IMR-90 (cell line): ENCODE data around the gene KCNK6. TPM values are rescaled to one million over a fixed set of nuclear protein-coding genes. Genes with fewer than 3 reads are reported as not detected.

Experiments used
- ATAC-seq: fragments of 200-7000 bp; cut with Tn5 transposase; 2 replicates; pipeline ENCODE4 v1.9.1; 2020; ENCODE audit warnings: low read depth, mild to moderate bottlenecking, moderate library complexity
- BruUV-seq: library from RNA; stranded (reverse); fragments of 400-500 nt; replicated peaks from 2 replicates; lab custom pipeline; 2021; lab: Mats Ljungman, UMichigan
- CTCF ChIA-PET: fragments of 300-600 bp; formaldehyde crosslinking; extraction: SDS; loops from one replicate; lab custom pipeline; 2021; ENCODE audit warnings: antibody characterized with exemption; lab: Yijun Ruan, JAX
- POLR2A ChIA-PET: fragments of 300-600 bp; sonication (Branson Sonifier 250); formaldehyde crosslinking; loops from one replicate; lab custom pipeline; 2022; ENCODE audit warnings: antibody characterized with exemption; ENCODE audit not compliant: unreplicated experiment; lab: Charles Lee
- DNase-seq: peaks from one replicate; pipeline ENCODE4 v3.0.0; 2013
- H2AFZ ChIP-seq: replicated peaks from 2 replicates; pipeline ENCODE3; 2013; ENCODE audit warnings: low read length, mild to moderate bottlenecking; ENCODE audit not compliant: poor library complexity
- H2AK5ac ChIP-seq: 2 replicates; pipeline ENCODE4 v1.6.1; 2013; ENCODE audit warnings: low read depth, low read length, inconsistent platforms
- H2AK9ac ChIP-seq: replicated peaks from 2 replicates; pipeline ENCODE3; 2013; ENCODE audit warnings: mild to moderate bottlenecking, low read depth, low read length, moderate library complexity; ENCODE audit not compliant: poor library complexity
- H2BK120ac ChIP-seq: 2 replicates; pipeline ENCODE4 v1.6.1; 2013; ENCODE audit warnings: low read depth, low read length, inconsistent platforms
- H2BK15ac ChIP-seq: 3 replicates; pipeline ENCODE4 v1.6.1; 2013; ENCODE audit warnings: low read depth, low read length, inconsistent platforms
- H2BK20ac ChIP-seq: 2 replicates; pipeline ENCODE4 v1.6.1; 2013; ENCODE audit warnings: low read depth, mild to moderate bottlenecking, inconsistent platforms, low read length, moderate library complexity
- H2BK5ac ChIP-seq: 2 replicates; pipeline ENCODE4 v1.6.1; 2013; ENCODE audit warnings: mild to moderate bottlenecking, low read depth, low read length, inconsistent platforms; ENCODE audit not compliant: poor library complexity, severe bottlenecking
- H3K14ac ChIP-seq: replicated peaks from 2 replicates; pipeline ENCODE4 v1.6.1; 2013; ENCODE audit warnings: low read depth, low read length, inconsistent platforms
- H3K18ac ChIP-seq: 2 replicates; pipeline ENCODE4 v1.6.1; 2013; ENCODE audit warnings: low read depth, low read length, control low read depth
- H3K23ac ChIP-seq: 2 replicates; pipeline ENCODE4 v1.6.1; 2013; ENCODE audit warnings: low read depth, low read length, inconsistent platforms
- H3K27ac ChIP-seq: 2 replicates; pipeline ENCODE4 v1.5.1; 2013; ENCODE audit warnings: mild to moderate bottlenecking, control low read depth, low read length; ENCODE audit not compliant: insufficient read depth
- H3K27me3 ChIP-seq: 2 replicates; pipeline ENCODE4 v1.6.1; 2013; ENCODE audit warnings: low read length; ENCODE audit not compliant: control insufficient read depth, insufficient read depth
- H3K36me3 ChIP-seq: 2 replicates; pipeline ENCODE4 v1.6.1; 2013; ENCODE audit warnings: low read length, mixed read lengths; ENCODE audit not compliant: control insufficient read depth, insufficient read depth
- H3K4ac ChIP-seq: 2 replicates; pipeline ENCODE4 v1.6.1; 2013; ENCODE audit warnings: low read depth, low read length, inconsistent platforms
- H3K4me1 ChIP-seq: 2 replicates; pipeline ENCODE4 v1.6.1; 2013; ENCODE audit warnings: low read length, mixed read lengths; ENCODE audit not compliant: control insufficient read depth, insufficient read depth
- H3K4me2 ChIP-seq: 2 replicates; pipeline ENCODE4 v1.6.1; 2013; ENCODE audit warnings: low read depth, mild to moderate bottlenecking, control low read depth, low read length, moderate library complexity
- H3K4me3 ChIP-seq: 2 replicates; pipeline ENCODE4 v1.5.1; 2013; ENCODE audit warnings: low read depth, mild to moderate bottlenecking, control low read depth, low read length, moderate library complexity; ENCODE audit not compliant: insufficient read depth
- H3K56ac ChIP-seq: 2 replicates; pipeline ENCODE4 v1.6.1; 2013; ENCODE audit warnings: low read length, inconsistent platforms; ENCODE audit not compliant: insufficient read depth; ENCODE audit errors: extremely low read depth
- H3K79me1 ChIP-seq, 2 experiments: 2 replicates each; pipeline ENCODE4 v1.6.1; 2013; ENCODE audit warnings: low read length in 2 of 2, inconsistent platforms in 1 of 2, low read depth in 1 of 2
- H3K9ac ChIP-seq: 2 replicates; pipeline ENCODE4 v1.6.1; 2013; ENCODE audit warnings: low read depth, low read length, control low read depth
- H3K9me1 ChIP-seq: 2 replicates; pipeline ENCODE4 v1.6.1; 2013; ENCODE audit warnings: low read length, inconsistent platforms; ENCODE audit not compliant: insufficient read depth
- H3K9me3 ChIP-seq: 2 replicates; pipeline ENCODE4 v1.6.1; 2013; ENCODE audit warnings: low read length; ENCODE audit not compliant: control insufficient read depth, insufficient read depth
- H4K20me1 ChIP-seq: 2 replicates; pipeline ENCODE4 v1.6.1; 2013; ENCODE audit warnings: low read length, inconsistent platforms; ENCODE audit not compliant: insufficient read depth
- H4K5ac ChIP-seq: 2 replicates; pipeline ENCODE4 v1.6.1; 2013; ENCODE audit warnings: mild to moderate bottlenecking, low read depth, low read length, control low read depth
- H4K8ac ChIP-seq, 2 experiments: 2 replicates each; pipeline ENCODE4 v1.6.1; 2013; ENCODE audit warnings: low read depth in 2 of 2, low read length in 2 of 2, control low read depth in 1 of 2, inconsistent platforms in 1 of 2
- H4K91ac ChIP-seq: 2 replicates; pipeline ENCODE4 v1.6.1; 2013; ENCODE audit warnings: low read depth, low read length, inconsistent platforms; ENCODE audit not compliant: insufficient read depth
- MAFK ChIP-seq: IDR thresholded peaks from 2 replicates; pipeline ENCODE4 v1.6.1; 2012; ENCODE audit warnings: low read depth, low read length, improper control_type of control experiment
- RAD21 ChIP-seq: IDR thresholded peaks from 2 replicates; pipeline ENCODE4 v1.6.1; 2012; ENCODE audit warnings: low read length, improper control_type of control experiment
- WGBS, 2 experiments: methylation state at CpG; one replicate each; pipeline versions ENCODE4 v1.1.5 to v1.1.7; 2013; ENCODE audit warnings: missing lambda C conversion rate in 2 of 2; ENCODE audit not compliant: insufficient read length in 1 of 2; ENCODE audit errors: extremely low coverage in 2 of 2; 5-methylcytosine and 5-hydroxymethylcytosine counted together
- dilution Hi-C: fragments of 300-500 bp; cut with HindIII; formaldehyde crosslinking; loops from one replicate; pipeline ENCODE4 v1.14.3; 2018; ENCODE audit warnings: low sequenced_read_pairs; ENCODE audit not compliant: unreplicated experiment
- in situ Hi-C: fragments of 300-500 bp; cut with MboI; formaldehyde crosslinking; loops from 3 replicates; pipeline ENCODE4 v1.14.3; 2019; ENCODE audit warnings: low sequenced_read_pairs, inconsistent platforms, mixed read lengths
- intact Hi-C: fragments of 100-400 bp; cut with micrococcal nuclease; formaldehyde crosslinking; loops from 2 replicates; pipeline ENCODE4 v1.10.0; 2022
- polyA plus RNA-seq, 3 experiments: library from polyadenylated mRNA; depleted of rRNA; stranded (reverse); fragments of >200 nt; gene quantifications; 2 replicates each; pipeline ENCODE4 v1.2.3, GENCODE V29; 2012; ENCODE audit warnings: low replicate concordance in 1 of 3
- total RNA-seq: library from RNA; depleted of rRNA; stranded (reverse); fragments of >200 nt; gene quantifications from 2 replicates; pipeline ENCODE4 v1.2.3, GENCODE V29; 2012

The KCNK6 gene
- total and polyA plus RNA-seq, 2 of the 4 experiments (the other 2 are of a cell fraction), result 2.7 to 4.5 TPM

DNA sequence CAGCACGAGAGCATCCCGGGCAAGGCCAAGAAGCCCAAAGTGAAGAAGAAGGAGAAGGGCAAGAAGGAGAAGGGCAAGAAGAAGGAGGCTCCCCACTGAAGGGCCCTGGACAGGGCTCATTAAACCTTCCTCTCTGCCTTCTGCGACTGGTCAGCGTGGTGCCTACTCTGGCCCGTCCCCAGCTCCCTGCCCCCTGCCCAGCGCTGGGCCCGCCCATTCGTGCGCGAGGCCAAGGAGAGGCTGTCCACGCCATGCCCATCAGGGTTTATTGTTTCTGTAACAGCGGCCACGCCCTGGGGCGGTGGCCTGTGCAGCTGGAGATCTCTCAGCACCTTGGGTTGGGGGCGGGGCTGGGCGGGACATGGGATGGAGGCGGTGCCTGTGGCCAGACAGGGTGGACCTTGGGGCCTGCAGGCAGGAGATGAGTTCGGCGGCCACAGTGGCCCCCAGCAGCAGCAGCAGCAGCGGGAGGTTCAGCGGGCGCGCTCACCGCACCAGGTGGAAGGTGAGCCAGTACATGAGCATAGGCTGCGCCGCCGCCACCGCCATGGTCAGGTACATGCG lies 14.7 kb upstream of the KCNK6 start:
- dilution Hi-C loops, result no loop called here
- H3K4me3 ChIP-seq, result no peak overlapping the region
- BruUV-seq, result no TSS peak

More for the DNA sequence above, 14.7 kb upstream of the KCNK6 start:
- Histone ChIP-seq H4K91ac (no peak overlapping the region), H3K9me1 (peaks cover 3% of the 10 kb centered on the region), H3K14ac (no peak overlapping the region), H2AK9ac (peak overlapping the region; percentile 52), H2BK120ac (no peak overlapping the region), H4K20me1 (peaks cover 8% of the 10 kb centered on the region), H3K4me2 (no peak overlapping the region), H3K23ac (no peak overlapping the region), H2AFZ (peak overlapping the region; percentile 41), H3K79me1 (peaks cover 0 to 10% of the 10 kb centered on the region in 2 experiments; a peak in 3 of 4 replicates), H3K4me1 (peaks cover 7% of the 10 kb centered on the region), H2BK5ac (no peak overlapping the region), H2BK15ac (no peak overlapping the region), H4K8ac (no peak overlapping the region), H3K9ac (no peak overlapping the region), H2BK20ac (no peak overlapping the region), H3K56ac (no peak overlapping the region), H2AK5ac (no peak overlapping the region), H3K9me3 (no peaks in the 10 kb centered on the region), H3K27me3 (no peaks in the 10 kb centered on the region), H3K27ac (no peak overlapping the region), H3K4ac (no peak overlapping the region), H3K18ac (no peak overlapping the region), H3K36me3 (peaks cover 30% of the 10 kb centered on the region), H4K5ac (no peak overlapping the region)
- ChIA-PET POLR2A (interaction anchor here (0.7 kb wide), 1 partner anchor 49 kb away, joined by 3 read pairs; no protein-coding TSS in a partner anchor), CTCF (no interaction called here)
- TF ChIP-seq RAD21 (no peak), MAFK (no peak)
- WGBS, 2 experiments, result 62% methylated on average over 18 of the region's 29 CpGs; no CpG with 5 or more reads in 1 of the 2 experiments
- in situ Hi-C loops, result no loop called here
- ATAC-seq (no peak), DNase-seq (no peak)
- intact Hi-C loops, result no loop called here
